OCI-LY7 (cell line): ENCODE results near the gene COPRS.
"Not testable (repeated sequence)": the region's sequence is repeated elsewhere in the genome, so short reads cannot be mapped to it uniquely, and the experiment has no call there.

Experiments used
- EZH2phosphoT487 ChIP-seq: fragments of 200-600 bp; sonication (generic); IDR thresholded peaks from 2 replicates; pipeline ENCODE4 v1.6.1; 2018; ENCODE audit warnings: low read depth, borderline replicate concordance, mild to moderate bottlenecking, mixed run types, antibody characterized with exemption, low read length, moderate library complexity, mixed read lengths
- TF ChIP-seq, protein P1 (sequence below): fragments of 200-600 bp; sonication (generic); conservative IDR thresholded peaks from 2 replicates; pipeline ENCODE4 v1.5.1; 2014; ENCODE audit warnings: mild to moderate bottlenecking, antibody characterized with exemption, low read length, moderate library complexity, mixed read lengths

GRCh38 chr17:31818863-31819262 lies 40.2 kb downstream of the COPRS start:
- TF ChIP-seq, protein P1, sequence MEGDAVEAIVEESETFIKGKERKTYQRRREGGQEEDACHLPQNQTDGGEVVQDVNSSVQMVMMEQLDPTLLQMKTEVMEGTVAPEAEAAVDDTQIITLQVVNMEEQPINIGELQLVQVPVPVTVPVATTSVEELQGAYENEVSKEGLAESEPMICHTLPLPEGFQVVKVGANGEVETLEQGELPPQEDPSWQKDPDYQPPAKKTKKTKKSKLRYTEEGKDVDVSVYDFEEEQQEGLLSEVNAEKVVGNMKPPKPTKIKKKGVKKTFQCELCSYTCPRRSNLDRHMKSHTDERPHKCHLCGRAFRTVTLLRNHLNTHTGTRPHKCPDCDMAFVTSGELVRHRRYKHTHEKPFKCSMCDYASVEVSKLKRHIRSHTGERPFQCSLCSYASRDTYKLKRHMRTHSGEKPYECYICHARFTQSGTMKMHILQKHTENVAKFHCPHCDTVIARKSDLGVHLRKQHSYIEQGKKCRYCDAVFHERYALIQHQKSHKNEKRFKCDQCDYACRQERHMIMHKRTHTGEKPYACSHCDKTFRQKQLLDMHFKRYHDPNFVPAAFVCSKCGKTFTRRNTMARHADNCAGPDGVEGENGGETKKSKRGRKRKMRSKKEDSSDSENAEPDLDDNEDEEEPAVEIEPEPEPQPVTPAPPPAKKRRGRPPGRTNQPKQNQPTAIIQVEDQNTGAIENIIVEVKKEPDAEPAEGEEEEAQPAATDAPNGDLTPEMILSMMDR, result not testable (repeated sequence)
- not testable (repeated sequence) for TF ChIP-seq EZH2phosphoT487
